NCI-H82 treated with DMSO at 0.1 percent for 48 hours (cell line): ENCODE measurements around the gene ACBD7.

Source experiments
- DNase-seq: peaks from one replicate; lab custom pipeline; 2025; ENCODE audit not compliant: unreplicated experiment; lab: John Stamatoyannopoulos, UW

Gene ACBD7

DNA sequence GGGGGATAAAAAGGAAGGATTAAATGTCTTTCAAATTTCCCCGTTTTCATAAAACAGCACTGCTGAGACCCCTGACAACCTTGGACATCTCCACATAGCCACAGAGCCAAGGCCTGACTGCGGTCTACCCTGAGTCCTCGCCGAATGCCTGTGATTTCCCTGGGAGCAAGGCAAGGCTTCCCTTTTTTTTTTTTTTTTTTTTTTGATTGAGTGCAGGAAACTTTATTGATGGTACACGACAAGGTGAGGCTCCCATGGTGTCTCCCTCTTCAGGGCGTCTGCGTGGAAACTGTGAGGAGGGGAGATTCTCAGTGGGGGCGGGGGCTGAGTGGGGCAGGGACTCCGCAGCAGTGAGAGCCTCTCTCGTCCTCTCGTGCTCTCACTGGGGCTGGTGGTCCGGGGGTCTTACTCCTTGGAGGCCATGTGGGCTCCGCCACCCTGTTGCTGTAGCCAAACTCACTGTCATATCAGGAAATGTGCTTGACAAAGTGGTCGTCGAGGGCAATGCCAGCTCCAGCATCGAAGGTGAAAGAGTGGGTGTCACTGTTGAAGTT, 4.4 kb upstream of the ACBD7 start:
- no peak for DNase-seq

DNA sequence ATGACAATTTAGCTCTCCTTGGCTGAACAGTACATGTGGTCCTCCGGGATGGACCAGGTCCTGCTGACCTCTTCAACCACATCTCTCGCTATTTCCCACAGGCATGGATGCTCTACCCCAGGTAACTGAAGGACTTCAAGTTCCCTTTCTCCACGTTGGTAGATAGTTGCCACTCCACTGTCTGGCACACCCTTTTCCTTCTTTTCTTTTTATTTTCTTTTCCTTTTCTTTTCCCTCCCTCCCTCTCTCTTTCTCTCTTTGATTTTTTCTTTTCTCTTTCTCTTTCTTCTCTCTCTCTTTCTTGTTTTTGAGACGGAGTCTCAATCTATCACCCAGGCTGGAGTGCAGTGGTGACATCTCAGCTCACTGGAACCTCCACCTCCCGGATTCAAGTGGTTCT, 2.8 kb upstream of the ACBD7 start:
- no peak for DNase-seq

- no peak for DNase-seq
Measured at GRCh38 chr10:15084502-15084922, 4.1 kb downstream of the ACBD7 start.

DNA sequence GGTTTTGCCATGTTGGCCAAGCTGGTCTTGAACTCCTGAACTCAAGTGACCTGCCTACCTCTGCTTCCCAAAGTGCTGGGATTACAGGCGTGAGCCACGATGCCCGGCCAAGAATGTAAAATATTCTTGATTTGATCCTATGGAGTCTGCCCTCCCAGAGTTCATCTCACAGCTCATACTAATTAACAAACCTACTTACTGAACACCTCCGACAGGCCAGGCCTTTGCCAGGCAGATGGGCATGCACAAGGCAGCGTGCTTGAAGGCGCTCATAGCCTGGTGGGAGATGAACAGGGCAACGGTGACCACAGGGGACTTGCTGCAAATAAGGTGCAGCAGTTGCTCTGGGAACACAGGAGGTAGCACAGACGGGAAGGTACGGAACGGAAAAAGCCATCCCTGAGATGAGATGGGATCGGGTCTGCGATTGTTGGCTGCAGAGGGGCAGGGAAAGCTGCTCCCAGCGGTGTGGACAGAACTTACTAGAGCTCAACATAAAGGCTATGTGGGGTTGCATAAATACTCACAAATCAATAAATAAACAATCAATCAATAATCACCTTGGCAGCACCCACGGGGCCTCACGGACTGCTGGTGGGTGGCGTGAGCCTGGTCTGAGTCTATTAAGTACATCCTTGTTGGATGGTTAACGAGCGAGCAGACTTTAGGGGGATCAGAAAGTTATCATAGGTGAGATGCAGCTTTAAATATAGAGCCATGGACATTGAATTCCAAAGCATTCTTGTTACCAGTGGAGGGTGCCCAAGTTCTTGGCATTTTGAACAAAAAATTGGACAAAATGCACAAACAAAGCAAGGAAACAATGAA, 4.7 kb downstream of the ACBD7 start:
- DNase-seq, result no peak

GRCh38 chr10:15075421-15075820, 13.2 kb downstream of the ACBD7 start:
- no peak for DNase-seq

DNA sequence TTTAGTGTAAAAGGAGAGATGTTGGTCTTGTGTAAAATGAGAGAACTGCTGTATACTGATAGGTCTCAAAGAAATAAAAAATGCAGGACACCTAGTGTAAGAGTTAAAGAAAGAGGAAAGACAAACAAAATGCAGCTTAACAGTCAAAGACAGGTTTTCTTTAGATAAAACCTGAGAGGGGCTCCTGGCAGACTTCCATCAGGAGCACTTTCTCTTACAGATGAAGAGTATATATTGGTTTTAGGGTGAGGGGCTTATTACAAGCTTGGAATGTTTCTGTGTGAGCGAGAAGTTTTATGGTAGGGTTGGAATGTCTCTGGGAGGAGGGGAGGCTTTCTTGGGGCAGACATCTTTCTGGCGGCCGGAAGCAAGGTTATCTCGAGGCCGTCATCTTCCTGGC, 16.2 kb downstream of the ACBD7 start:
- no peak for DNase-seq

DNA sequence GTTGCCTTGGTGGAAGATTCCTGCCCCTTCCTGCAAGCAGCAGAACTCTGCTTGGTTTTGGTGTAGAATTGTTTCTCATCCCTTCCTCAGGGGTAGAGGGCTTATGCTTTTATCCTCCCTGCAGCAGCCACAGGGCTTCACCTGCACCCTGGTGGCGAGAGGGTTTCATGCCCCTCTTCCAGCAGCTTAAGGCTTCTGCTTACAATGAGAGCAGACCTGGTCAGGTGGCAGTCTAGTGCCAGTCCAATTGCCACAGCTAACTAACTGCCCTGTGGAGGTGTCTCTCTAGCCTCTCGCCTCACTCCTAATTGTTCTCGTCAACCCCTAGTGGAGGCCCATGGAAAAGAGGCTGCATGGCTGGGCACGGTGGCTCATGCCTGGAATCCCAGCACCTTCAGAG, 19.3 kb downstream of the ACBD7 start:
- no peak for DNase-seq

DNA sequence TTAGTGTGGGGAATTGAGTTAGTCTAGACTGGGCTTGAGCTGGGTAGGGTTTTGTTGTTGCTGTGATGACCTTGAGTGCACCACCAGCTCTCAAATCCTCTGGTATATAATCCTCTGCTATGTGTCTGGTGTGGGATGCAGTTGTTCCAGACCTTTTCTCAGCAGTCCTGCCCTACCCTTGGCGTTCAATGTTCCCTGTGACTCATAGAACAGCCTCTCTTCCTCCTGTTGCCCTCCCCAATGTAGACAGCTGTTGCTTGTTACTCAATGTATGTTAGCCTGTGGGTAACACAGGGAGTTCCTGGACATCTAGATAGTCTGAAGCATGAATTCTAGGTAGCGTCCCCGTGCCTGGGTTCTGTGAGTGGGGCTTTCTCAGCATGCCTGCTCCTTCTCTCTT, 19.8 kb downstream of the ACBD7 start:
- no peak for DNase-seq

GRCh38 chr10:15067154-15067553, 21.4 kb downstream of the ACBD7 start:
- DNase-seq, result no peak

- DNase-seq, result no peak
Measured at GRCh38 chr10:15060638-15061037, 27.9 kb downstream of the ACBD7 start.

DNA sequence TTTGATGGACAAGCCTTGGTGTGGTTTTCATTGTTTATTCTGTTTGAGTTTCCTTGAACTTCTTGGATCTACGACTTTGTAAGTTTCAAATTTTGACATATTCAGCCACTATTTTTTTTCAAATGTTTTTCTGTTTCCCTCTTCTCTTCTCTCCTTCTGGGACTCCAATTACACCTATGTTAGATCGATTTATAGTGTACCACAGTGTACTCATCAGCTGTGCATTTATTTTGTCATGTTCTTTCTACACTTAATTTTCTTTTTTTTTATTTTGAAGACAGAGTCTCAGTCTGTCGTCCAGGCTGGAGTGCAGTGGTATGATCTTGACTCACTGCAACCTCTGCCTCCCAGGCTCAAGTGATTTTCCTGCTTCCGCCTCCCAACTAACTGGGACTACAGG, 28.7 kb downstream of the ACBD7 start:
- no peak for DNase-seq

- no peak for DNase-seq
Measured at GRCh38 chr10:15058689-15059088, 29.9 kb downstream of the ACBD7 start.

DNA sequence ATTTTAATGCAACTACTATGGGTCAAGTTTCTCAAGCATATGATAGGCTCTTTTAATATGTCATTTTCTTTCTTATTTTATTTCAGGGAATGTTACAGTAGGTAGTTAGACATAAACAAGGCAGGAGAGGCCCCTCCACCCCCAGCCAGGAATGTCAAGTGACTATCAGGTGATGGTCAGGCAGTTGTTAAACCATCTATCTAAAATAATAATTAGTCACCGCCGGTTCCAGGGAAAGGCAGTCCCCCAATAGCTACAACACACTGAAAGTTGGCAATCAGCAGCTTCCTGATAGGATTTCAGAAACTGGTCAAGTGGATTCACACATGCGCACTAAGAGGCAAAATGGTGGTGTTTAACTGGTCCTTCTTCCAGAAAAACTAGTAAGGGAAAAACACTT, 35.5 kb downstream of the ACBD7 start:
- DNase-seq, result no peak

GRCh38 chr10:15052121-15052520, 36.5 kb downstream of the ACBD7 start:
- DNase-seq, result no peak

GRCh38 chr10:15049533-15049932, 39.0 kb downstream of the ACBD7 start:
- DNase-seq, result no peak

DNA sequence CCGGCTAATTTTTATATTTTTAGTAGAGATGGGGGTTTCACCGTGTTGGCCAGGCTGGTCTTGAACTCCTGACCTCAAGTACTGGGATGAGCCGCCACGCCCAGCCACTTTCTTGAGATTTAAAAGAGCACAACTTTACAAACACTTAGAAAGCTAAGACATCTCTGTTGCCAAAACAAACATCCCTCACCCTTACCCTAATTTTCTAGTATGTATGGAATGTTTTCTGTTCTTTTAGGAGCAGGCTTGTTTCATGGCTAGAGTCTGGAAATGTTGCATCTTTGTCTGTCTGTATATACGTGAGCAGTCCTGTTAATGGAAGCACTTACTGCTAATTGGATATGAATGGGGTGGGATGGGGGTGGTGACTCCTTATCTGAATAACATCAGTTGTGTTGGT, 42.0 kb downstream of the ACBD7 start:
- DNase-seq, result no peak

DNA sequence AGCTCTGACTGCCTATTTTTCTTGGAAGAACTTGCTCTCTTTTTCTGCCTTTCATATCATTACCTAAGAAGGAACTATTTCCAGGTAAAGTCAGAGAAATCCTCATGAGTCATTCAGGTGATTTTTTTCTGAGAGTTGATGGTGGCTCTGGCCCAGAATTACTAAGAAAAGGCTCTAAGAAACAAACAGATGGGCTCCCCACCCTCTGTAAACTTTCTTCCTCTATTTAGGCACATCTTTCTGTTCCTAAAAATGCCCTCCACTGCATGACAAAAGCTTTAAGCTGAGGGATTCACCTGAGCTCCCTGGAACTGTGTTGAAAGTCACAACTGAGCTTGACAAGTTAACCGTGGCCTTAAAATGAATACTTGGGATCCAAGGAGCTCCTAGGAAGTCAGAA, 43.2 kb downstream of the ACBD7 start:
- DNase-seq, result no peak

- no peak for DNase-seq
Measured at GRCh38 chr10:15043674-15044073, 44.9 kb downstream of the ACBD7 start, which contains the start of gene OLAH. Gene OLAH (plus strand): TSS chr10:15043943. CDS start chr10:15047289, 3,346 bp downstream.

- no peak for DNase-seq
Measured at GRCh38 chr10:15038416-15038815, 50.2 kb downstream of the ACBD7 start.

- DNase-seq, result no peak
Measured at GRCh38 chr10:15037691-15038090, 50.9 kb downstream of the ACBD7 start.

DNA sequence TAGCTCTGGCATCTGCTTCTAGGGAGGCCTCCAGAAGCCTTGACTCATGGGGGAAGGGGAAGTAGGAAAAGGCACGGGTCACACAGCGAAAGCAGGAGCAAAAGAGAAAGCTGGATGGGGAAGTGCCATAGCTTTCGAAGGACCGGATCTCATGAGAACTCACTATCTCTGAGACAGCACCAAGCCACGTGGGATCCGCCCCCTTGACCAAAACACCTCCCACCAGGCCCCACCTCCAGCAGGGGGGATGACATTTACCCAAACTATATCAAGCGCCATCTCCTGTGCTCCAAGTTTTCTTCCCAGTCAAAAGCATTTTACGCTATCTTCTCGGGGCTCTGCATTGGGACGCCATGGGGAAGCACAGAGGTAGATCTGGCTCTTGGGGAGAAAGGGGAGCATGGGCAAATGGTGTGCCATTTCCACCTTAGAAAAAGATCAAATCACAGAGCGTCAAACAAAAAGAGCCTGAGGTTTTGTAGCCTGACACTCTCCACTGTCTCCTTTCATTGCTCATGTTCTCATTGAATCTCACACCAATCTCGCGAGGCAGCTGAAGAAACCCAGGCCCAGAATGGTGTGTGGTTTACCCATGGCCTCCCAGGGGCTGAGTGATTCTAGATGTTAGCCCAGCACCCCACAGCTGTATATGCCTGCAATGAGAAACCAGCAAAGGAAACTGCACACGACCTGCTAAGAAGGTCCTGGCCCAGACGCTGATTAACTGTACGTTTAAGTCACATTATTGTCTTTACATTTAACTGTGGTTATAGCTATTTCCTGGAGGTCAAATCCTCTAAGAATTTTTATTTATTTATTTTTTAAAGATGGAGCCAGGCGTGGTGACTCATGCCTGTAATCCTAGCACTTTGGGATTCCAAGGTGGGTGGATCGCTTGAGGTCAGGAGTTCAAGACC, 52.9 kb downstream of the ACBD7 start:
- no peak for DNase-seq

- no peak for DNase-seq
Measured at GRCh38 chr10:15027741-15028140, 60.8 kb downstream of the ACBD7 start.
